GM21576 (cell line): ENCODE results near the gene EPHB2.
"Not testable (repeated sequence)": the region's sequence is repeated elsewhere in the genome, so short reads cannot be mapped to it uniquely, and the experiment has no call there.

Experiments used
- ATAC-seq: cut with Tn5 transposase; IDR thresholded peaks from one replicate; pipeline ENCODE4 v1.9.1; 2021; ENCODE audit warnings: mild to moderate bottlenecking, moderate library complexity; ENCODE audit not compliant: unreplicated experiment

The EPHB2 gene

GRCh38 chr1:22689505-22689904 is 21.1 kb upstream of the EPHB2 start:
- no peak for ATAC-seq

GRCh38 chr1:22691031-22691753 is 19.4 kb upstream of the EPHB2 start:
- ATAC-seq, result no peak

GRCh38 chr1:22694172-22694571 is 16.5 kb upstream of the EPHB2 start:
- ATAC-seq, result no peak

GRCh38 chr1:22696610-22697009 is 14.0 kb upstream of the EPHB2 start:
- no peak for ATAC-seq

- no peak for ATAC-seq
Measured at GRCh38 chr1:22697980-22698379, 12.7 kb upstream of the EPHB2 start.

- no peak for ATAC-seq
Measured at GRCh38 chr1:22699681-22700520, 10.7 kb upstream of the EPHB2 start.

GRCh38 chr1:22702296-22703085 is 8.1 kb upstream of the EPHB2 start:
- no peak for ATAC-seq

- ATAC-seq, result no peak
Measured at GRCh38 chr1:22704440-22705067, 6.1 kb upstream of the EPHB2 start.

GRCh38 chr1:22705586-22705985 is 5.1 kb upstream of the EPHB2 start:
- ATAC-seq, result no peak

GRCh38 chr1:22706100-22706499 is 4.5 kb upstream of the EPHB2 start:
- not testable (repeated sequence) for ATAC-seq

GRCh38 chr1:22708777-22709176 is 1.9 kb upstream of the EPHB2 start:
- ATAC-seq, result no peak

GRCh38 chr1:22709227-22709626 is 1.4 kb upstream of the EPHB2 start:
- ATAC-seq, result no peak

- ATAC-seq, result peak; percentile 11
Measured at GRCh38 chr1:22709891-22710700, 543 bp upstream of the EPHB2 start.

- ATAC-seq, result no peak
Measured at GRCh38 chr1:22711071-22711470, 432 bp downstream of the EPHB2 start.

- no peak for ATAC-seq
Measured at GRCh38 chr1:22711591-22712501, 1.2 kb downstream of the EPHB2 start.

GRCh38 chr1:22712502-22713271 is 2.0 kb downstream of the EPHB2 start:
- no peak for ATAC-seq

- ATAC-seq, result no peak
Measured at GRCh38 chr1:22714455-22714854, 3.8 kb downstream of the EPHB2 start.

- ATAC-seq, result no peak
Measured at GRCh38 chr1:22717037-22717760, 6.6 kb downstream of the EPHB2 start.
